NCI-H1436 treated with DMSO at 0.1 percent for 48 hours (cell line): Measurements from ENCODE around the gene RSBN1L.
"Not testable (repeated sequence)": the region's sequence is repeated elsewhere in the genome, so short reads cannot be mapped to it uniquely, and the experiment has no call there.

Source experiments
- DNase-seq: peaks from one replicate; lab custom pipeline; 2025; lab: John Stamatoyannopoulos, UW

Gene RSBN1L

GRCh38 chr7:77770316-77770715 is 74.1 kb downstream of the RSBN1L start:
- no peak for DNase-seq

- DNase-seq, result no peak
These were observed 75.6 kb downstream of the RSBN1L start for GRCh38 chr7:77771901-77772300.

GRCh38 chr7:77778535-77778934 is 82.3 kb downstream of the RSBN1L start:
- DNase-seq, result no peak

- no peak for DNase-seq
These were observed 86.1 kb downstream of the RSBN1L start for GRCh38 chr7:77782383-77782782.

- no peak for DNase-seq
These were observed 86.9 kb downstream of the RSBN1L start for GRCh38 chr7:77783111-77783510.

GRCh38 chr7:77783545-77783944 is 87.3 kb downstream of the RSBN1L start:
- no peak for DNase-seq

DNA sequence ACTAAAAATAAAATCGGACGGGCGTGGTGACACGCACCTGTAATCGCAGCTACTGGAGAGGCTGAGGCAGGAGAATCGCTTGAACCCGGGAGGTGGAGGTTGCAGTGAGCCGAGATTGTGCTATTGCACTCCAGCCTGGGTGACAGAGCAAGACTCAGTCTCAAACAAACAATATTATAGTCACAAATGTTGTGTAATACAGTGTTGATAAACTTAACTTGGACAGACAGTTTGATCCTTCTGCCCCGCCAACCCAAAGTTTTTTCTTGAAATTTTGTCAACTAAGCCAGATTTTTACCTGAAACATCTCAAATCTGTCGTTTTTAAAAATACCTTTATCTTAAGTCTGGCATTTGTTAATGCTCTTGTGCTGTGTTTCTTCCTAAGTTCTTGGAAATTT is 88.2 kb downstream of the RSBN1L start:
- not testable (repeated sequence) for DNase-seq

DNA sequence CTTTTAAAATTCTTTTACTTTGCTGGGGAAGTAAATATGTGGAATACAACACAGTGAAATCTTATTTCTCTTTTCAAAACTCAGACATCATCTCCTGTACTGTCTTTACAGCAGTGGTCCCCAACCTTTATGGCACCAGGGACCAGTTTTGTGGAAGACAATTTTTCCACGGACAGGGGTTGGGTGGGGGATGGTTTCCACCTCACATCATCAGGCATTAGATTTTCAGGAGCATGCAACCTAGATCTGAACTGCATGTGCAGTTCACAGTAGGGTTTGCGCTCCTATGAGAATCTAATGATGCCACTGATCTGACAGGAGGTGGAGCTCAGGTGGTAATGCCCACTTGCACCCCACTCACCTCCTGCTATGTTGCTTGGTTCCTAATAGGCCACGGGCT is 89.8 kb downstream of the RSBN1L start:
- DNase-seq, result no peak

GRCh38 chr7:77786741-77787140 is 90.5 kb downstream of the RSBN1L start:
- no peak for DNase-seq

GRCh38 chr7:77788327-77788902 is 92.2 kb downstream of the RSBN1L start:
- DNase-seq, result no peak

- peak; percentile 37 for DNase-seq
These were observed 95.1 kb downstream of the RSBN1L start for GRCh38 chr7:77791336-77791735.

- no peak for DNase-seq
These were observed 95.7 kb downstream of the RSBN1L start for GRCh38 chr7:77791956-77792355.

GRCh38 chr7:77794000-77794399 is 97.7 kb downstream of the RSBN1L start:
- no peak for DNase-seq

GRCh38 chr7:77796109-77796508 is 99.8 kb downstream of the RSBN1L start:
- DNase-seq, result no peak

DNA sequence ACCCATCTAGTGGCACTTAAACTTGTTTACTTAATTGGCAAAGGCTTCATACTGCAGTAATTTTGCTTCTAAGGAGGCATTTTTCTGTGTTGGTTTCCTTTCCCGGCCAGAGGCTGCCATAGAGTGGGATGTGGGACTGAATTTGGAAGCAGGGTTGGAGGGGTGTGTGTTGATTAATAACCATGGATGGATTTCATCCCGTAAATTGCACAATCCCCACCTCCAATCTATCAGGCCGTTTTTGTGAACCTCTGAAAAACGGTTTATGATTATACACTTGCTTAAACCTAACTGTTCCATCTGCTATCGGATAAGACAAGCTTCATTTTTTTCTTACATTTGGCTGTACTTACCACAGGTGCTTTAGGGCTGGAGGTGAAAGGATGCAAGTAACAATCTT is 100.7 kb downstream of the RSBN1L start:
- no peak for DNase-seq

- DNase-seq, result no peak
These were observed 101.6 kb downstream of the RSBN1L start for GRCh38 chr7:77797734-77798393.

GRCh38 chr7:77798394-77799077 is 102.3 kb downstream of the RSBN1L start, which contains the start of the genes PHTF2 and TMEM60:
Gene PHTF2 (plus strand): TSS chr7:77798773.
Gene TMEM60 (minus strand): TSS chr7:77798434. CDS start chr7:77794373, 4,061 bp downstream.
- DNase-seq, result peak; percentile 98

DNA sequence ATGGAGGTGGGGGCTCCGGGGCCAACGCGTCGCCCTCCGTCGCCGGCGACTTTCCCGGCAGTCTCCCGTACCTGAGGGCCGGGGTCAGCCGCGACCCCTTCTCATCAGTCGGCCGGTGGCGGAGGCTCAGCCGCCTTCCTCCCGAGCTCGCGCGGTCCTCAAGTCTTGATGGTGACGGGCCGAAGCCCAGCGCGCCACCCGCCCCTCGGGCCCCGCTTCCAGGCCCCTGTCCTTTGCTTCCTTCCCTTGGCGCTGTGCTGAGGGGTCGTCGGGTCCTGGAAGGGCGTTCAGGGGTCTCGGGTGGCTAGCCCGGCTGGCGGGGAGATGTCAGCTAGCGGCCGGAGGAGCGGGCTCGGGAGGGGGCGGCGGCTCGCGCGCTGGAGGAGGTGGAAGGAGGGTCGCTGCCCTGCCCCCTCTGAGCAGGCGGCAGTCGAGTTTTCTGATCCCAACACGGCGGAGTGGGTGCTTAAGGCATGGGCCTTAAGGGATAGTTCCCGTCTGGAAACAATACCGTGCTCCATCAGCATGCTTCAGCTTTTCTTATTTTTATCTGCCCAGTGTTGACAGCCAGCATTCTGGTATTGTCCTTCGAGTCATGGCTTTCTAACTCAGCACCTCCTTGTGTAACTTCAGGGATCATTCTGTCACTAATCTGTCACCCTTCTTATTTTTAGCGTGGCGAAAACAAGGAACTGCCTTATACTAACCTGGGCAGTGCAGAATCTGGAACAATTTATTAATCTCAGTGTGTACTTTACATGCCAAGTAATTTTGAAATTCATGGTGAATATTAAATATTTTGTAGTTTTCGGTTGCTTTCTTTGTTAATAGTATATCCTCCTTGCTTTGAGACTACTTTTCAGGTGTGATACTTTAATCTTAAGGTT is 103.1 kb downstream of the RSBN1L start:
- DNase-seq, result no peak

- no peak for DNase-seq
These were observed 103.9 kb downstream of the RSBN1L start for GRCh38 chr7:77800158-77800557.

- DNase-seq, result no peak
These were observed 104.5 kb downstream of the RSBN1L start for GRCh38 chr7:77800730-77801129.

DNA sequence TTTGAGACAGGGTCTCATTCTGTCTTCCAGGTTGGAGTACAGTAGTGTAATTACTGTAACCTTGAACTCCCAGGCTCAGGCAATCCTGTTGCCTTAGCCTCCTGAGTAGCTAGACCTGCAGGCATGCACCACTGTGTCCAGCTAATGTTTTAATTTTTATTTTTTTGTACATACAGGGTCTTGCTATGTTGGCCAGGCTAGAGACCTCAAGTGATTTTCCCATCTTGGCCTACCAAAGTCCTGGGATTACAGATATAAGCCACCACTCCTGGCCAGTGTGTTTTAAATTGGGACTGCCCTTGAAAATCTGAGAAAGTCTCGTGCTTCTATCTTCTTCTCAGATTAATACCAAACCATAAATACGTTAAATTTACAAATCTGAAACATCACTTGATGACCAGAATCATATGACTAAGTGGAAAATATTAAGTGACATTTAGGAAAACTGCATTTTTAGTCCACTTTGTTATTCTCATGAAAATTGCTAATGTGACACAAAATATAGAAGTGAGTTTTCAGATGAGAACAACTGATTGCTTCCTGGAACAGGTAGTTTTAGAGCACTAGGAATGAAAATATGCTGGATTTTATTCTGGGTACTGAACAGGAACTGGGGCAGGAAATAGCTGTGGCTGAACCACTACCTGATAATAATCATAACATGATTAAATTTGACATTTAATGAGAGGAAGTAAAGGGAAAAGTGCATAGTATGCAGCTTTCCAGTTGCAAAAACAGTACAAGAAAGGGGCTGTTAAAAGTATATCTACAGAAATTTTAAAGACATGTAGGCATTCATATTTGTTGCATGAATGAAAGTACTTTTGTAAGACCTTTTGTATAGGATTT is 106.5 kb downstream of the RSBN1L start:
- no peak for DNase-seq
